Prostate gland (tissue), 2 donors: ENCODE data around the gene LNX1. TPM values are rescaled to one million over a fixed set of nuclear protein-coding genes. Genes with fewer than 3 reads are reported as not detected.

Experiments
- DNase-seq: peaks from one replicate; pipeline ENCODE4 v3.0.0-alpha.2; 2019; ENCODE audit warnings: low spot score
- H3K27ac ChIP-seq, 2 donors: fragments of 200-600 bp; sonication (generic); 2 replicates each; pipeline ENCODE4 v1.5.1; 2017 to 2019
- H3K27me3 ChIP-seq: fragments of 200-600 bp; sonication (generic); replicated peaks from 2 replicates; pipeline ENCODE4 v1.5.1; 2019; ENCODE audit not compliant: insufficient read depth
- H3K36me3 ChIP-seq, 2 donors: fragments of 200-600 bp; sonication (generic); 1 replicate in 1 of 2; 2 replicates in 1 of 2; pipeline versions ENCODE4 v1.5.1 to v1.8.1; 2017 to 2019
- H3K4me1 ChIP-seq: fragments of 200-600 bp; sonication (generic); replicated peaks from 2 replicates; pipeline ENCODE4 v1.5.1; 2019
- H3K4me3 ChIP-seq, 2 donors: fragments of 200-600 bp; sonication (generic); 2 replicates each; pipeline ENCODE4 v1.5.1; 2017 to 2019
- H3K9me3 ChIP-seq: fragments of 200-600 bp; sonication (generic); 2 replicates; pipeline ENCODE4 v1.5.1; 2017
- POLR2A ChIP-seq: fragments of 450-650 bp; IDR thresholded peaks from one replicate; pipeline ENCODE4 v1.6.1; 2016; ENCODE audit warnings: antibody characterized with exemption, mild to moderate bottlenecking
- POLR2AphosphoS5 ChIP-seq: sonication (generic); formaldehyde crosslinking; IDR thresholded peaks from one replicate; pipeline ENCODE4 v1.6.1; 2017; ENCODE audit warnings: antibody characterized with exemption
- WGBS: methylation state at CpG from one replicate; pipeline ENCODE4 v1.1.5; 2018; 5-methylcytosine and 5-hydroxymethylcytosine counted together
- intact Hi-C: fragments of 100-400 bp; cut with DNase I; formaldehyde crosslinking; loops from one replicate; pipeline ENCODE4 v1.14.2; 2022
- total RNA-seq, 2 donors: library from RNA; depleted of rRNA; stranded (reverse); fragments of >200 nt; gene quantifications; one replicate each; pipeline ENCODE4 v1.1.0, GENCODE V29; 2016
- TF ChIP-seq, protein P1 (sequence below), 4 experiments: fragments of 200-600 bp in 2 of 4; fragments of 450-650 bp in 2 of 4; sonication (generic) in 2 of 4; IDR thresholded peaks; 1 replicate in 3 of 4; 2 replicates in 1 of 4; pipeline ENCODE4 v1.5.1; 2016 to 2019; ENCODE audit warnings: antibody characterized with exemption in 4 of 4, mild to moderate bottlenecking in 2 of 4, moderate library complexity in 2 of 4

Gene LNX1
- total RNA-seq: 10 to 100 TPM; 13.1 to 13.2 TPM

DNA sequence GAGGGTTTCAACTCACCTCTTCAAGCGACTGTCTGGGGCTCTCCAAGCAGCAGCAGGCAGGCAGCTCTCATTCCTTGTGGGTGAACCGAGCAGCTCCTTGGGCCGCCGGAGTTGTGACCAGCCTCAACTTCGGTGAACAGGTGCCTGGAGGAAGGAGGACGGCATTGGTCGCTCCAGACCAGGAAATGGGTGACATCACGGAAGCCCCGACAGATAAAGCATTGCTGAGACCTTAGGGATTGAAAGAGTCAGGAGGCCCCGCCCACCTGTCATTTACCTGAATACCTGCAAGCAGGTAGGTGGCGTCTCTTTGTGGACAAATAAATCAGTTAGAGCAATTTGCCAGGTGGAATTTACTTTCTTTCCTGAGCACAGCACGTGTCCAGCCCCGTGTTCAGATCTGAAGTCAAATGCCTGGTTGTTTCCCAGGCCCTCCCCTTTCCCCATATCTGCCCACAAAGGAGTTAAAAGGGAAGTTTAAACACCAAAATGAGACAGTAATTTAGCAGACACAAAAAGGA is at the start of gene LNX1:
Gene LNX1 (minus strand): TSS at position 115 of the 521 bp plus-strand sequence. CDS start 17,484 bp downstream, outside the sequence.
- Histone ChIP-seq H3K4me1 (no peaks in the 10 kb centered on the region), H3K4me3 (peak within 1 kb of the TSS; percentile 26 to 35), H3K9me3 (no peaks in the 10 kb centered on the region), H3K27ac (peak within 1 kb of the TSS; percentile 73 to 78), H3K27me3 (no peaks in the 10 kb centered on the region), H3K36me3 (no peaks in the 10 kb centered on the region)
- DNase-seq: peak; percentile 94
- TF ChIP-seq, protein P1, sequence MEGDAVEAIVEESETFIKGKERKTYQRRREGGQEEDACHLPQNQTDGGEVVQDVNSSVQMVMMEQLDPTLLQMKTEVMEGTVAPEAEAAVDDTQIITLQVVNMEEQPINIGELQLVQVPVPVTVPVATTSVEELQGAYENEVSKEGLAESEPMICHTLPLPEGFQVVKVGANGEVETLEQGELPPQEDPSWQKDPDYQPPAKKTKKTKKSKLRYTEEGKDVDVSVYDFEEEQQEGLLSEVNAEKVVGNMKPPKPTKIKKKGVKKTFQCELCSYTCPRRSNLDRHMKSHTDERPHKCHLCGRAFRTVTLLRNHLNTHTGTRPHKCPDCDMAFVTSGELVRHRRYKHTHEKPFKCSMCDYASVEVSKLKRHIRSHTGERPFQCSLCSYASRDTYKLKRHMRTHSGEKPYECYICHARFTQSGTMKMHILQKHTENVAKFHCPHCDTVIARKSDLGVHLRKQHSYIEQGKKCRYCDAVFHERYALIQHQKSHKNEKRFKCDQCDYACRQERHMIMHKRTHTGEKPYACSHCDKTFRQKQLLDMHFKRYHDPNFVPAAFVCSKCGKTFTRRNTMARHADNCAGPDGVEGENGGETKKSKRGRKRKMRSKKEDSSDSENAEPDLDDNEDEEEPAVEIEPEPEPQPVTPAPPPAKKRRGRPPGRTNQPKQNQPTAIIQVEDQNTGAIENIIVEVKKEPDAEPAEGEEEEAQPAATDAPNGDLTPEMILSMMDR (IDR thresholded peaks at IDR 0.05): peak in 3 of 4 experiments; percentile 35 to 57 (median 53)
- TF ChIP-seq POLR2A: peak; percentile 87
- TF ChIP-seq POLR2AphosphoS5: peak; percentile 83
- WGBS: 38% methylated on average over 13 of the region's 13 CpGs
- intact Hi-C loops: no loop called here

DNA sequence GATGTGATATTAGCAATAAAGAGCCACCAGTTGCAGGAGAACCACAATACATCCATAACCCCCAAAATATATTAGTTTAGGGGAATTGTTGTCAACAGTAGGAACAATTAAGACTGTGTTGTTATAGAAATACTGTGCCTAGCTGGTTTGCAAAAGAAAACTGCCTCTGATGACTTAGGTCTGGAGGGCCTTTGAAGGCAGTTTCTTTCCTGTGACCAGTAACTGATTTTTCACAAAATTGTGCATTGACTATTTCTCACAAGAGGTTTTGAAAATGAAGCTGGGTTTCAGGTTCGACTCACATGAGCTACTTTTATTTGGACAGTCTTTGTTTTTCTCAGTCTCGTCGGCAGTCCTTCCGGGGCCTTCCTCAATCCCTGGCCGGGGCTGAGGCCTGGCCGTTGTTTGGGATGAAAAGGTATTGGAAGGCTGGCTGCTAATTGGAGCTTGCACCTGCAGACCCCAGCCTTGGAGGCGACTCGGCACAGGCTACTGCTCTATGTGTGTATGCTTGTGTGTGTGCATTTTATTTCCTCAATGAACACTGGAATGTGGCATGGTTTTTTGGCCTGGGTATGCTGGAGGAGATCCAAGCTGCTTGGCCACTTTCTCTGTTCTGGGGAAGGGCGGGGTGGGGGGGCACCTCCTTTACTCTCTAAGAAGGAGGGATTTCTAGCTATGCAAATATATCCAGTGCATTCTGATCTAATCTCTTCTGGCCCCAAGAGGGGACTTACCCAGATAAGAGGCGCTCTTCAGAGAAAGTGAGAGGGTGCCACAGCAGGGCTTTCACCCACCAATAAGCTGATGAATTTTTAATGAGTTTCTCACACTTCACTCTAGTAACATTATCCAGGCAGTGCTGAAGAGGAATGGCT is 49.5 kb upstream of the LNX1 start:
- Histone ChIP-seq H3K9me3 (no peaks in the 10 kb centered on the region), H3K4me1 (peaks cover 10% of the 10 kb centered on the region), H3K27ac (no peak overlapping the region), H3K36me3 (no peaks in the 10 kb centered on the region), H3K27me3 (no peaks in the 10 kb centered on the region), H3K4me3 (no peak overlapping the region)
- DNase-seq: peak; percentile 22
- intact Hi-C loops: no loop called here
- peak; percentile 20 for TF ChIP-seq POLR2AphosphoS5
- no peak for TF ChIP-seq POLR2A
- TF ChIP-seq, protein P1 (IDR thresholded peaks at IDR 0.05): no peak
- WGBS: 30% methylated on average over 10 of the region's 10 CpGs

DNA sequence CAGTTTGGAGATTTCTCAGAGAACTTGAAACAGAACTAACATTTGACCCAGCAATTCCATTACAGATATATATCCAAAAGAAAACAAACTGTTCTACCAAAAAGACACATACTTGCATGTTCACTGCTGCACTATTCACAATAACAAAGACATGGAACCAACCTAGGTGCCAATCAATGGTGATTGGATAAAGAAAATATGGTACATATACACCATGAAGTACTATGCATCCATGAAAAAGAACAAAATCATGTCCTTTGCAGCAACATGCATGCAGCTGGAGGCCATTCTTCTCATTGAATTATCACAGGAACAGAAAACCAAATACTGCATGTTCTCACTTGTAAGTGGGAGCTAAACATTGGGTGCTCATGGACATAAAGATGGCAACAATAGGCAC is 47.6 kb upstream of the LNX1 start:
- Histone ChIP-seq H3K27me3 (no peaks in the 10 kb centered on the region), H3K9me3 (no peaks in the 10 kb centered on the region), H3K27ac (no peak overlapping the region), H3K4me1 (peaks cover 2% of the 10 kb centered on the region), H3K4me3 (no peak overlapping the region), H3K36me3 (no peaks in the 10 kb centered on the region)
- intact Hi-C loops: no loop called here
- no peak for TF ChIP-seq POLR2A
- TF ChIP-seq, protein P1 (IDR thresholded peaks at IDR 0.05): no peak
- no peak for DNase-seq

DNA sequence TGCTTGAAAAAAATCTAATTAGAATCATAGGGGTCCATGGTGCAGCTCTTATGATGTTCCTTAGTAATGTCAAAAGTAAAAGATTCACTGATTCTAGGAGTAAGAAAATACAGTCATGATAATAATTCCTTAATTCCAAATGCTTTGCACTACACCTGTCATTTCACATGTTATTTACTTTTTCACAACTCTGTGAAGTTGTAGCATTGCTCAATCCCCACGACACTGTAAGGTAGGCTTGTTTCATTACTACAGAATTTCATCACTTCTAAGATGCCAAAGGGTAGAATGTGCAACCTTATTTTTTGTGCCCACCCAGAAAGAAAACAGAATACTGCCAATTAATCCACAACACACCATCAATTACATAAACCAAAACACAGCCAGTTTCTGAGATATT is 46.1 kb upstream of the LNX1 start:
- Histone ChIP-seq H3K4me1 (peaks cover 2% of the 10 kb centered on the region), H3K27me3 (no peaks in the 10 kb centered on the region), H3K9me3 (no peaks in the 10 kb centered on the region), H3K36me3 (no peaks in the 10 kb centered on the region), H3K4me3 (no peak overlapping the region), H3K27ac (no peak overlapping the region)
- DNase-seq: no peak
- intact Hi-C loops: no loop called here
- WGBS: 89% methylated on average over 1 of the region's 1 CpG
- TF ChIP-seq POLR2A (no peak), POLR2AphosphoS5 (no peak)

DNA sequence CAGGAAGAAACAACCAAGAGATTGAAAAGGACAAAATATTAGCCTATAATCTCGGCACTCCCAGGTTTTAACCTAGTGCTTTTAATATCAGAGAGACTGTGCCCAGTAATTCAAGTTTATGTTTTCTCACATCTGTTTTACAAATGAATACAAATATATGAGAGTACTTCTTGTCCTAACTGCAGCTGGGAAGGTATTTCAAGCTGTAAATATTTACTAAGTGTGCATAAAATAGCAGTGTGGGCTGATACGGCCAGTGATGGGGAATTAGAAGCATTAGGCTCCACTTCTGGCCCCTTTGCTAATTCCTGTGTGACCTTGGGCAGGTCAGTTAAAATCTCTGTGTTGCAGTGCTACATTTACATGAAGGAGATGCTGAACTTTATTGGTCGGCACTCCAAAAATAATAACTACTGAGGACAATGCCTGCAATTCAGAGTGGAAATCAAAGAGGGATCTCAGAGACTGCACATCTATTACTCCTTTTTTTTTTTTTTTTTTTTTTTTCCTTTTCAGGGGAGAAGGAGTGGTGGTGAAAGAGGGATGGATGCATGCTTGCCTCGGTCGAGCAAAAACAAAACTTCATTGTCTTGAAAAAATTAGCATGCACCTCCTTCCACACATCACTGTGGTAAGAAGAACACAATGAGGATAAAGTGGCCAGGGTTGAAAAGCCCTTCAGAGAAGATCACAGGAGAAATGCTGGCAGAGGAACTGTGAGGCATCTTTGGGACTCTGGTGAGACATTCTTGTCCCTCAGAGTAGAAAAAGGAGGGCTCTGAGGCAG is 44.6 kb upstream of the LNX1 start:
- DNase-seq: no peak
- Histone ChIP-seq H3K27ac (no peak overlapping the region), H3K27me3 (no peaks in the 10 kb centered on the region), H3K4me1 (peaks cover 2% of the 10 kb centered on the region), H3K36me3 (no peaks in the 10 kb centered on the region), H3K9me3 (no peaks in the 10 kb centered on the region), H3K4me3 (no peak overlapping the region)
- 28% methylated on average over 5 of the region's 5 CpGs for WGBS
- TF ChIP-seq, protein P1 (IDR thresholded peaks at IDR 0.05): no peak
- no peak for TF ChIP-seq POLR2A
- TF ChIP-seq POLR2AphosphoS5: peak; percentile 71
- intact Hi-C loops: no loop called here
